ENCODE data around the gene DIP2C. TPM values are rescaled to one million over a fixed set of nuclear protein-coding genes. Genes with fewer than 3 reads are reported as not detected.

Gene DIP2C
- total RNA-seq, 1 donor from 2014 or later = 10.1 TPM

DNA sequence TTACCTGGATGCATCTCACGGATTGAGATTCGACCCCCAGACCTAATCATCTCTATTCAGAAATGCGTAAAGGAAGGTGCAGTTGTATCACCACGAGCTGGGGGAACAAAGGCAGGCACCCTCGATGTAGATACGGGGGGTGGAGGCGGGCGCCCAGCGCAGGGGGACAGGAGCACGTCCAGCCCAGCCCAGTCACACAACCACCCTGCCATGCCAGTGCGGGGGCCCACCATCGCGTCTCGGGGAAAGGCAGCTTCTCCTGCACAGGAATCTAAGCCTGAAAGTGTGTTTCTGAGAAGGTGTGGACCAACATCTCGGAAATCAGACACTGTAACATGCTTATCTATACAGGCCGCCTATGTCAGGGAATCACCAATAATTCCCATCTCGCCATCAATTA lies 131.1 kb downstream of the DIP2C start:
- Mint-ChIP-seq H3K27me3 (ENCODE audit: insufficient read depth, low read depth) (peaks cover 4% of the 10 kb centered on the region), H3K36me3 (peaks cover 16% of the 10 kb centered on the region), H3K9me3 (peaks cover 27% of the 10 kb centered on the region), H3K4me3 (no peak overlapping the region), H3K27ac (no peak overlapping the region), H3K4me1 (peaks cover 36% of the 10 kb centered on the region)
- TF ChIP-seq, protein P1, sequence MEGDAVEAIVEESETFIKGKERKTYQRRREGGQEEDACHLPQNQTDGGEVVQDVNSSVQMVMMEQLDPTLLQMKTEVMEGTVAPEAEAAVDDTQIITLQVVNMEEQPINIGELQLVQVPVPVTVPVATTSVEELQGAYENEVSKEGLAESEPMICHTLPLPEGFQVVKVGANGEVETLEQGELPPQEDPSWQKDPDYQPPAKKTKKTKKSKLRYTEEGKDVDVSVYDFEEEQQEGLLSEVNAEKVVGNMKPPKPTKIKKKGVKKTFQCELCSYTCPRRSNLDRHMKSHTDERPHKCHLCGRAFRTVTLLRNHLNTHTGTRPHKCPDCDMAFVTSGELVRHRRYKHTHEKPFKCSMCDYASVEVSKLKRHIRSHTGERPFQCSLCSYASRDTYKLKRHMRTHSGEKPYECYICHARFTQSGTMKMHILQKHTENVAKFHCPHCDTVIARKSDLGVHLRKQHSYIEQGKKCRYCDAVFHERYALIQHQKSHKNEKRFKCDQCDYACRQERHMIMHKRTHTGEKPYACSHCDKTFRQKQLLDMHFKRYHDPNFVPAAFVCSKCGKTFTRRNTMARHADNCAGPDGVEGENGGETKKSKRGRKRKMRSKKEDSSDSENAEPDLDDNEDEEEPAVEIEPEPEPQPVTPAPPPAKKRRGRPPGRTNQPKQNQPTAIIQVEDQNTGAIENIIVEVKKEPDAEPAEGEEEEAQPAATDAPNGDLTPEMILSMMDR (IDR thresholded peaks at IDR 0.05) = no peak
- TF ChIP-seq EZH2 (IDR thresholded peaks at IDR 0.05) (no peak), EZH2phosphoT487 (IDR thresholded peaks at IDR 0.05) (no peak)
- Histone ChIP-seq H3K27ac (no peak overlapping the region), H3K27me3 (no peaks in the 10 kb centered on the region), H3K4me1 (peaks cover 9% of the 10 kb centered on the region), H3F3A (ENCODE audit: low read depth) (no peaks in the 10 kb centered on the region), H3K4me2 (no peak overlapping the region), H3K79me2 (ENCODE audit: low read depth) (peaks cover 75% of the 10 kb centered on the region), H4K20me1 (ENCODE audit: low read depth) (peaks cover 41% of the 10 kb centered on the region), H2AFZ (replicated peaks) (no peak overlapping the region), H3K9ac (no peak overlapping the region), H3K4me3 (no peak overlapping the region), H3K9me3 (ENCODE audit: low read depth) (no peaks in the 10 kb centered on the region), H3K36me3 (no peaks in the 10 kb centered on the region)
- no peak for DNase-seq (ENCODE audit: low spot score)

DNA sequence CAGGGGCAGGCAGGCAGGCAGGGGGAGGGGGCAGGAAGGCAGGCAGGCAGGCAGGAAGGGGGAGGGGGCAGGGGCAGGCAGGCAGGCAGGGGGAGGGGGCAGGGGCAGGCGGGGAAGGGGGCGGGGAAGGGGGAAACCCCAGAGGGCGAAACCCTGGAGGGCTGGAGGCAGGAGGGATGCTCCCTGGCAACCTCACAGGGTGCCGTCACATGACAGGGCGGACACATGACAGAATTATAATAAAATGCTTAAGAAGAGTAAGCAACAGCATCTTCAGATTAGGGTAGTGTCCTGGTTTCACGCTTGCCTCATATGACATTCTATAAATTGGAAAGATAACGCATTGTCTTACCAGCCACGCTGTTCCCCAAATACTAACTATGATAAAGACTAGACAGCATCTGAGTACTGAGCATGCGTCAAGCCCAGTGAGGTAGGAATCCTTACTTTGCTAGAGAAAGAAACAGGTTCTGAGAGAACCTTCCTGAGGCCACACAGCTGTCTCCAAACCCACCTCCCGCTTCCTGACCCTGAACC lies 131.6 kb downstream of the DIP2C start:
- H3K9me3 Mint-ChIP-seq = peaks cover 25% of the 10 kb centered on the region
- peaks cover 39% of the 10 kb centered on the region for H3K4me1 Mint-ChIP-seq
- Histone ChIP-seq H3K27ac (no peak overlapping the region), H3F3A (ENCODE audit: low read depth) (no peaks in the 10 kb centered on the region), H4K20me1 (ENCODE audit: low read depth) (peaks cover 46% of the 10 kb centered on the region), H3K4me1 (peaks cover 9% of the 10 kb centered on the region), H3K27me3 (no peaks in the 10 kb centered on the region), H3K79me2 (ENCODE audit: low read depth) (peaks cover 70% of the 10 kb centered on the region), H3K9me3 (ENCODE audit: low read depth) (no peaks in the 10 kb centered on the region), H3K9ac (no peak overlapping the region), H3K4me2 (no peak overlapping the region), H2AFZ (replicated peaks) (no peak overlapping the region), H3K4me3 (no peak overlapping the region), H3K36me3 (no peaks in the 10 kb centered on the region)
- peaks cover 4% of the 10 kb centered on the region for H3K27me3 Mint-ChIP-seq (ENCODE audit: insufficient read depth, low read depth)
- TF ChIP-seq EZH2 (IDR thresholded peaks at IDR 0.05) = no peak
- TF ChIP-seq EZH2phosphoT487 (IDR thresholded peaks at IDR 0.05) = no peak
- TF ChIP-seq, protein P1 (IDR thresholded peaks at IDR 0.05) = no peak
- no peak overlapping the region for H3K27ac Mint-ChIP-seq
- H3K36me3 Mint-ChIP-seq = peaks cover 14% of the 10 kb centered on the region
- no peak overlapping the region for H3K4me3 Mint-ChIP-seq
- DNase-seq (ENCODE audit: low spot score) = no peak

DNA sequence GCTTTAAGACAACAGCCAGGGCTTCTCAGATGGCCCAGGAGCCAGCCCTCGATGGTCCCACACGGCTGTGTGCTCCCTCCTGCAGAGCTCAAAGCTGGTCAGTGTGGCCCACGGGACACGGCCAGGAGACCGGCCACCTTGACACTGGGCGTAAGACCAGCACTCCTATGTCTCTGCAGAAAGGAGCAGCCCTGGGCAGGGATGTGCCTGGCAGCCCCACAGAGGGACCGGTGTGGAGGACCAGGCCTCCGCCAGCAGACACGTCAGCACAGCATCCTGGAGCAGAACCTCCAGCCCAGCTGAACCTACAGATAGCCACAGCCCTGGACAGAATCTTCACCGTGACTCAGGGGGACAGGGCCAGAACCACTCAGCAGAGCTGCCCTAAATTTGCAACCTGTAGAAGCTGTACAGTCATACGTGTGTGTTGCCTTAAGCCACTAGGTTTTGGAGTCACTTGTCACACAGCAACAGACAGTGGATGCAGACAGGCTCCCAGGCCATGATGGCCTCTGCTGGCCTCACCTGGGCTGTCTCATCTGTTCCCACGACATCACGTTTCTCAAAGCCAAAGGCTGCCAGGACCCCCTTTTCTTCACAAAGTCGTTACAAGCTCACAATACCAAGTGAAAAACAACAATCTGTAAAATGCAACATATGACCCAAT lies 132.4 kb downstream of the DIP2C start:
- Mint-ChIP-seq H3K4me1 (peaks cover 39% of the 10 kb centered on the region), H3K4me3 (no peak overlapping the region), H3K27ac (peak overlapping the region; percentile 63), H3K36me3 (peaks cover 14% of the 10 kb centered on the region), H3K27me3 (ENCODE audit: insufficient read depth, low read depth) (peaks cover 4% of the 10 kb centered on the region), H3K9me3 (peaks cover 21% of the 10 kb centered on the region)
- Histone ChIP-seq H3K27me3 (no peaks in the 10 kb centered on the region), H3K79me2 (ENCODE audit: low read depth) (peaks cover 67% of the 10 kb centered on the region), H3K27ac (no peak overlapping the region), H3K9ac (no peak overlapping the region), H3K4me2 (no peak overlapping the region), H3K9me3 (ENCODE audit: low read depth) (no peaks in the 10 kb centered on the region), H3K4me1 (peaks cover 9% of the 10 kb centered on the region), H2AFZ (replicated peaks) (no peak overlapping the region), H3K36me3 (no peaks in the 10 kb centered on the region), H3F3A (ENCODE audit: low read depth) (no peaks in the 10 kb centered on the region), H3K4me3 (no peak overlapping the region), H4K20me1 (ENCODE audit: low read depth) (peaks cover 49% of the 10 kb centered on the region)
- DNase-seq (ENCODE audit: low spot score) = no peak
- TF ChIP-seq, protein P1 (IDR thresholded peaks at IDR 0.05) = no peak
- no peak for TF ChIP-seq EZH2 (IDR thresholded peaks at IDR 0.05)

Measured in neural progenitor cell (in vitro differentiated cells).